Heart right ventricle (tissue), 16 donors: ENCODE measurements around the gene HCFC1R1. TPM values are rescaled to one million over a fixed set of nuclear protein-coding genes. Genes with fewer than 3 reads are reported as not detected.

Experiments
- ATAC-seq, 8 donors: fragments of 200-7000 bp; cut with Tn5 transposase; one replicate each; pipeline ENCODE4 v1.9.1; 2020; ENCODE audit warnings: mild to moderate bottlenecking in 8 of 8, moderate library complexity in 8 of 8, moderate number of reproducible peaks in 1 of 8
- DNase-seq, 2 donors: peaks; one replicate each; pipeline ENCODE4 v3.0.0-alpha.2; 2020
- H3K27ac ChIP-seq, 10 donors: fragments of 200-600 bp; sonication (generic) in 2 of 10; one replicate each; pipeline versions ENCODE4 v1.5.0 to v1.8.0; 2020 to 2022; ENCODE audit warnings: mild to moderate bottlenecking in 3 of 10
- H3K27me3 ChIP-seq, 7 donors: fragments of 200-600 bp; one replicate each; pipeline ENCODE4 v1.8.0; 2021 to 2022; ENCODE audit warnings: mild to moderate bottlenecking in 2 of 7
- H3K36me3 ChIP-seq, 9 donors: fragments of 200-600 bp; sonication (generic) in 1 of 9; one replicate each; pipeline versions ENCODE4 v1.5.0 to v1.8.0; 2020 to 2022; ENCODE audit warnings: mild to moderate bottlenecking in 2 of 9
- H3K4me1 ChIP-seq, 9 donors: fragments of 200-600 bp; sonication (generic) in 1 of 9; one replicate each; pipeline versions ENCODE4 v1.5.0 to v1.8.0; 2020 to 2022; ENCODE audit warnings: mild to moderate bottlenecking in 4 of 9
- H3K4me3 ChIP-seq, 10 donors: fragments of 200-600 bp; sonication (generic) in 2 of 10; one replicate each; pipeline versions ENCODE4 v1.5.0 to v1.8.0; 2020 to 2022; ENCODE audit warnings: mild to moderate bottlenecking in 7 of 10, moderate library complexity in 2 of 10
- H3K9me3 ChIP-seq, 11 donors: fragments of 200-600 bp in 10 of 11; sonication (generic) in 2 of 11; one replicate each; pipeline versions ENCODE4 v1.5.0 to v1.8.0; 2013 to 2022; ENCODE audit warnings: mild to moderate bottlenecking in 2 of 11, control low read depth in 1 of 11, moderate library complexity in 1 of 11
- CTCF ChIP-seq, 9 donors: fragments of 200-600 bp; sonication (generic) in 2 of 9; IDR thresholded peaks; one replicate each; pipeline versions ENCODE4 v1.5.0 to v1.8.0; 2021 to 2022; ENCODE audit warnings: antibody characterized with exemption in 9 of 9, mild to moderate bottlenecking in 5 of 9, moderate library complexity in 1 of 9
- WGBS, 2 donors: extraction: QIAGEN DNeasy Blood & Tissue Kit; methylation state at CpG; one replicate each; pipeline ENCODE4 v1.1.7; 2013; ENCODE audit warnings: inconsistent platforms in 1 of 2; 5-methylcytosine and 5-hydroxymethylcytosine counted together
- intact Hi-C, 10 donors: fragments of 100-400 bp; cut with DNase I; formaldehyde crosslinking; loops; one replicate each; pipeline versions ENCODE4 v1.11.1 to v1.14.2; 2022
- polyA plus RNA-seq, 2 donors: library from polyadenylated mRNA; stranded (reverse); fragments of 200-250 nt; gene quantifications; one replicate each; pipeline ENCODE4 v1.2.3, GENCODE V29; 2013
- total RNA-seq, 10 donors: library from RNA; stranded (reverse); fragmentation: NEBNext Ultra II Directional in 3 of 10; extraction: Animal tissue kit (Norgen Biotek cat#: 25700) in 3 of 10; gene quantifications; one replicate each; pipeline versions ENCODE4 v1.2.1 to v1.2.4, GENCODE V29; 2021 to 2023
- donor health status: Arrhythmogenic right ventricular cardiomyopathy.
- donor health status: ischemic (EF 13 %, LVEDD 7.1; RV severe dilation, severe dysfunction).
- donor health status: healthy with polysubstance abuse.
- donor health status: DM: no; HTN: yes; CAD: no.
- donor health status: DM: no; HTN: no; CAD: no.
- donor health status: ischemic (EF 25% LVEDD 6.9; RV normal size, moderate dysfunction).
- donor health status: ischemic (EF 25% LVEDD 5.7; RV mildly dilated, moderate dysfunction).
- donor health status: healthy.
- donor health status: DM: yes; HTN: yes; CAD: no.
- donor health status: Ischemic cardiomyopathy.
- donor health status: ischemic (EF 35%, LVEDD 5.7; RV mildly dilated, moderate dysfunction).
- donor health status: nonischemic (EF 11% LVEDD 7.7; RV severe dilation, severe dysfunction).
- donor health status: DM: yes; HTN: yes; CAD: no.
- donor health status: PGD.
- donor health status: ischemic (EF 29% LVEDD 5.4; RV normal size, mild dysfunction).
- donor health status: nonischemic (EF 23%, LVEDD 6.1; RV moderate dilation, normal function).

Gene HCFC1R1
- total and polyA plus RNA-seq, 12 donors = 41.8 to 370 (median 57.2) TPM

- TF ChIP-seq CTCF (IDR thresholded peaks at IDR 0.05) = no peak
- Histone ChIP-seq H3K36me3 (peaks cover 0 to 5% (median 0%) of the 10 kb centered on the region in 9 donors), H3K27me3 (peaks cover 0 to 12% (median 7%) of the 10 kb centered on the region in 7 donors), H3K4me3 (peak overlapping the region; percentile 54 to 89 (median 80)), H3K27ac (peak overlapping the region in 1 of 10 donors; percentile 97), H3K4me1 (peaks cover 0 to 33% (median 22%) of the 10 kb centered on the region in 9 donors), H3K9me3 (no peaks in the 10 kb centered on the region)
- no peak for DNase-seq
- WGBS, 2 donors = 7 to 8% methylated on average over 40 to 43 of the region's 43 CpGs
- intact Hi-C loops = loop anchor here in 2 of 10 donors (2.0 to 5.0 kb wide), 2 partner anchors 17 to 52 kb away; no protein-coding TSS in a partner anchor
- ATAC-seq = no peak
Measured at GRCh38 chr16:2979669-2980226, 44.0 kb downstream of the HCFC1R1 start.

- intact Hi-C loops = no loop called here
- DNase-seq (no peak), ATAC-seq (no peak)
- peaks cover 0 to 12% (median 7%) of the 10 kb centered on the region in 7 donors for H3K27me3 ChIP-seq
- 87% methylated on average over 6 of the region's 6 CpGs for WGBS, 2 donors
- H3K36me3 ChIP-seq = peaks cover 0 to 17% (median 0%) of the 10 kb centered on the region in 9 donors
- no peak for TF ChIP-seq CTCF (IDR thresholded peaks at IDR 0.05)
- H3K27ac ChIP-seq = no peak overlapping the region
- peaks cover 0 to 29% (median 17%) of the 10 kb centered on the region in 9 donors for H3K4me1 ChIP-seq
- H3K9me3 ChIP-seq = no peaks in the 10 kb centered on the region
- H3K4me3 ChIP-seq = no peak overlapping the region
Measured at GRCh38 chr16:2977440-2977839, 46.3 kb downstream of the HCFC1R1 start.

- intact Hi-C loops = no loop called here
Measured at GRCh38 chr16:2976673-2977072, 47.1 kb downstream of the HCFC1R1 start.

GRCh38 chr16:2976201-2976600 is 47.5 kb downstream of the HCFC1R1 start:
- Histone ChIP-seq H3K27ac (no peak overlapping the region), H3K4me1 (peaks cover 0 to 29% (median 15%) of the 10 kb centered on the region in 9 donors), H3K27me3 (peaks cover 0 to 12% (median 7%) of the 10 kb centered on the region in 7 donors), H3K36me3 (peaks cover 0 to 26% (median 0%) of the 10 kb centered on the region in 9 donors), H3K9me3 (no peaks in the 10 kb centered on the region), H3K4me3 (no peak overlapping the region)
- no peak for ATAC-seq
- WGBS, 2 donors = 94 to 95% methylated on average over 7 of the region's 7 CpGs
- TF ChIP-seq CTCF (IDR thresholded peaks at IDR 0.05) = no peak
- intact Hi-C loops = no loop called here
- DNase-seq = no peak

More at GRCh38 chr16:2976673-2977072, 47.1 kb downstream of the HCFC1R1 start:
- DNase-seq (no peak), ATAC-seq (no peak)
- Histone ChIP-seq H3K36me3 (peaks cover 0 to 25% (median 0%) of the 10 kb centered on the region in 9 donors), H3K27ac (no peak overlapping the region), H3K4me3 (no peak overlapping the region), H3K27me3 (peaks cover 0 to 12% (median 7%) of the 10 kb centered on the region in 7 donors), H3K9me3 (no peaks in the 10 kb centered on the region), H3K4me1 (peaks cover 0 to 29% (median 19%) of the 10 kb centered on the region in 9 donors)
- WGBS, 2 donors = 93 to 97% methylated on average over 15 of the region's 15 CpGs
- no peak for TF ChIP-seq CTCF (IDR thresholded peaks at IDR 0.05)
